ENCODE data around the gene PDE4B.

GRCh38 chr1:66085600-66085999 is 292.9 kb downstream of the PDE4B start:
- TF ChIP-seq CTCF (IDR thresholded peaks at IDR 0.05) (no peak), POLR2A (IDR thresholded peaks at IDR 0.05) (no peak), EP300 (IDR thresholded peaks at IDR 0.05) (no peak)
